B cell (primary cell): Measurements from ENCODE around the gene GLB1L3. TPM values are rescaled to one million over a fixed set of nuclear protein-coding genes. Genes with fewer than 3 reads are reported as not detected.

Source experiments
- ATAC-seq: fragments of 200-7000 bp; cut with Tn5 transposase; one replicate; pipeline ENCODE4 v1.10.0; 2021; ENCODE audit warnings: low read depth, mild to moderate bottlenecking, moderate number of reproducible peaks, moderate library complexity
- CTCF ChIA-PET: fragments of 350-600 bp; sonication (Branson Sonifier 250); formaldehyde crosslinking; loops from one replicate; lab custom pipeline; 2021; ENCODE audit warnings: antibody characterized with exemption, inconsistent platforms; lab: Charles Lee
- POLR2A ChIA-PET: fragments of 350-600 bp; sonication (Branson Sonifier 250); formaldehyde crosslinking; loops from one replicate; lab custom pipeline; 2021; ENCODE audit warnings: antibody characterized with exemption; lab: Charles Lee
- DNase-seq: peaks from one replicate; pipeline ENCODE4 v3.0.0; 2013
- H2AFZ ChIP-seq: 2 replicates; pipeline ENCODE4 v1.6.1; 2012; ENCODE audit warnings: mild to moderate bottlenecking, low read depth, low read length; ENCODE audit not compliant: insufficient read depth, poor library complexity, severe bottlenecking
- H3K27ac ChIP-seq, 2 donors: 1 replicate in 1 of 2; 2 replicates in 1 of 2; pipeline ENCODE4 v1.5.1; 2012 to 2013; ENCODE audit warnings: low read length in 2 of 2, mild to moderate bottlenecking in 2 of 2, moderate library complexity in 1 of 2
- H3K27me3 ChIP-seq, 4 experiments: fragments of 200-600 bp in 1 of 4; sonication (generic) in 1 of 4; replicated peaks in 1 of 4; 1 replicate in 2 of 4; 2 replicates in 2 of 4; pipeline versions ENCODE4 v1.6.1 to v1.7.0; 2013 to 2016; ENCODE audit warnings: low read length in 3 of 4, mild to moderate bottlenecking in 2 of 4, mixed read lengths in 1 of 4, moderate library complexity in 1 of 4; ENCODE audit not compliant: insufficient read depth in 4 of 4, control insufficient read depth in 3 of 4; ENCODE audit errors: control extremely low read depth in 1 of 4
- H3K36me3 ChIP-seq, 2 experiments: replicated peaks in 1 of 2; 1 replicate in 1 of 2; 2 replicates in 1 of 2; pipeline versions ENCODE4 v1.6.1 to v1.7.1; 2013; ENCODE audit warnings: low read length in 1 of 2; ENCODE audit not compliant: insufficient read depth in 2 of 2, control insufficient read depth in 1 of 2; ENCODE audit errors: control extremely low read depth in 1 of 2, extremely low read depth in 1 of 2
- H3K4me1 ChIP-seq, 2 donors: fragments of 200-600 bp in 1 of 2; sonication (generic) in 1 of 2; 1 replicate in 1 of 2; 2 replicates in 1 of 2; pipeline versions ENCODE4 v1.5.1 to v1.6.1; 2013 to 2017; ENCODE audit warnings: low read length in 2 of 2; ENCODE audit not compliant: control insufficient read depth in 2 of 2, insufficient read depth in 2 of 2
- H3K4me2 ChIP-seq: replicated peaks from 2 replicates; pipeline ENCODE3; 2012; ENCODE audit warnings: mild to moderate bottlenecking, low read depth, low read length; ENCODE audit not compliant: poor library complexity, severe bottlenecking
- H3K4me3 ChIP-seq, 5 experiments: fragments of 200-600 bp in 1 of 5; sonication (generic) in 1 of 5; 1 replicate in 3 of 5; 2 replicates in 2 of 5; pipeline versions ENCODE4 v1.5.1 to v1.7.0; 2011 to 2016; ENCODE audit warnings: low read length in 4 of 5, mild to moderate bottlenecking in 4 of 5, low read depth in 2 of 5, control low read depth in 1 of 5, moderate library complexity in 1 of 5; ENCODE audit not compliant: insufficient read depth in 1 of 5; ENCODE audit errors: control extremely low read depth in 1 of 5, extremely low read depth in 1 of 5
- H3K79me2 ChIP-seq: fragments of 200-600 bp; sonication (generic); one replicate; pipeline ENCODE4 v1.6.0; 2016; ENCODE audit warnings: low read length; ENCODE audit not compliant: control insufficient read depth, insufficient read depth
- H3K9ac ChIP-seq: fragments of 200-600 bp; sonication (generic); 2 replicates; pipeline ENCODE4 v1.6.1; 2017; ENCODE audit warnings: mild to moderate bottlenecking, low read length, moderate library complexity
- H3K9me3 ChIP-seq, 3 donors: one replicate each; pipeline versions ENCODE4 v1.6.1 to v1.7.1; 2013; ENCODE audit warnings: low read length in 2 of 3; ENCODE audit not compliant: control insufficient read depth in 2 of 3, insufficient read depth in 1 of 3; ENCODE audit errors: control extremely low read depth in 1 of 3
- H4K20me1 ChIP-seq: 2 replicates; pipeline ENCODE4 v1.6.0; 2012; ENCODE audit warnings: mild to moderate bottlenecking, low read length; ENCODE audit not compliant: insufficient read depth, control insufficient read depth, poor library complexity, severe bottlenecking
- H3K27ac Mint-ChIP-seq: one replicate; pipeline ENCODE4 v1.8.0; 2021; ENCODE audit warnings: mixed read lengths
- H3K27me3 Mint-ChIP-seq: one replicate; pipeline ENCODE4 v1.8.0; 2021; ENCODE audit warnings: mixed read lengths
- H3K4me1 Mint-ChIP-seq: one replicate; pipeline ENCODE4 v1.8.0; 2021; ENCODE audit warnings: mixed read lengths
- H3K4me3 Mint-ChIP-seq: one replicate; pipeline ENCODE4 v1.8.0; 2021; ENCODE audit warnings: mixed read lengths
- H3K9me3 Mint-ChIP-seq: one replicate; pipeline ENCODE4 v1.8.0; 2022; ENCODE audit warnings: mixed read lengths; ENCODE audit not compliant: insufficient read depth
- CTCF ChIP-seq: fragments of 200-600 bp; IDR thresholded peaks from one replicate; pipeline ENCODE4 v1.8.0; 2022; ENCODE audit warnings: antibody characterized with exemption, mild to moderate bottlenecking
- EZH2 ChIP-seq: IDR thresholded peaks from 2 replicates; pipeline ENCODE4 v1.6.1; 2012; ENCODE audit warnings: borderline replicate concordance, low read depth, mild to moderate bottlenecking, moderate library complexity, low read length; ENCODE audit not compliant: insufficient read depth, poor library complexity, severe bottlenecking
- WGBS: methylation state at CpG from one replicate; pipeline ENCODE4 v1.1.5; 2013; ENCODE audit warnings: missing lambda C conversion rate; ENCODE audit not compliant: insufficient coverage; 5-methylcytosine and 5-hydroxymethylcytosine counted together
- intact Hi-C: fragments of 100-400 bp; cut with micrococcal nuclease; formaldehyde crosslinking; loops from one replicate; pipeline ENCODE4 v1.10.0; 2022
- polyA plus RNA-seq: library from polyadenylated mRNA; depleted of rRNA; stranded (reverse); fragments of >200 nt; gene quantifications from 2 replicates; pipeline ENCODE4 v1.2.3, GENCODE V29; 2012
- total RNA-seq, 2 donors: library from RNA; stranded (reverse); fragments of 120-200 nt in 1 of 2; gene quantifications; 1 replicate in 1 of 2; 2 replicates in 1 of 2; pipeline versions ENCODE4 v1.2.3 to v1.2.4, GENCODE V29; 2013 to 2022

The GLB1L3 gene
- total and polyA plus RNA-seq, 2 donors (not counting 1 experiment from before 2014, with no cell fraction given) = not detected

- no peak overlapping the region for H3K27ac ChIP-seq
- H3K4me1 ChIP-seq = no peaks in the 10 kb centered on the region
- no peaks in the 10 kb centered on the region for H3K27me3 ChIP-seq
- peaks cover 0 to 3% (median 0%) of the 10 kb centered on the region in 3 donors for H3K9me3 ChIP-seq
- no peaks in the 10 kb centered on the region for H4K20me1 ChIP-seq
- 65% methylated on average over 4 of the region's 5 CpGs for WGBS
- TF ChIP-seq CTCF = no peak
- TF ChIP-seq EZH2 = no peak
- H3K79me2 ChIP-seq = no peaks in the 10 kb centered on the region
- no peak overlapping the region for H3K9ac ChIP-seq
- POLR2A ChIA-PET = no interaction called here
- H3K4me3 Mint-ChIP-seq = no peak overlapping the region
- no peak for DNase-seq
- peaks cover 4% of the 10 kb centered on the region for H3K4me1 Mint-ChIP-seq
- no peaks in the 10 kb centered on the region for H3K36me3 ChIP-seq
- H3K9me3 Mint-ChIP-seq = no peaks in the 10 kb centered on the region
- H3K4me2 ChIP-seq = no peak overlapping the region
- ATAC-seq = no peak
- H2AFZ ChIP-seq = no peak overlapping the region
- peaks cover 3% of the 10 kb centered on the region for H3K27me3 Mint-ChIP-seq
- no peak overlapping the region for H3K4me3 ChIP-seq
- intact Hi-C loops = no loop called here
- CTCF ChIA-PET = no interaction called here
- H3K27ac Mint-ChIP-seq = no peak overlapping the region
These were observed 70.8 kb downstream of the GLB1L3 start for GRCh38 chr11:134346976-134347350.

GRCh38 chr11:134347441-134347840 is 71.3 kb downstream of the GLB1L3 start:
- no peak overlapping the region for H3K9ac ChIP-seq
- intact Hi-C loops = no loop called here
- Mint-ChIP-seq H3K4me3 (no peak overlapping the region), H3K27me3 (peaks cover 3% of the 10 kb centered on the region), H3K4me1 (peaks cover 4% of the 10 kb centered on the region), H3K27ac (no peak overlapping the region), H3K9me3 (no peaks in the 10 kb centered on the region)
- H3K79me2 ChIP-seq = no peaks in the 10 kb centered on the region
- H3K27me3 ChIP-seq = no peaks in the 10 kb centered on the region
- H3K4me1 ChIP-seq = no peaks in the 10 kb centered on the region
- ChIA-PET POLR2A (no interaction called here), CTCF (no interaction called here)
- H2AFZ ChIP-seq = no peak overlapping the region
- 95% methylated on average over 9 of the region's 10 CpGs for WGBS
- no peak overlapping the region for H3K27ac ChIP-seq
- no peaks in the 10 kb centered on the region for H4K20me1 ChIP-seq
- H3K36me3 ChIP-seq = no peaks in the 10 kb centered on the region
- H3K4me3 ChIP-seq = no peak overlapping the region
- no peak for DNase-seq
- H3K4me2 ChIP-seq = no peak overlapping the region
- no peak for ATAC-seq
- TF ChIP-seq CTCF (no peak), EZH2 (no peak)
- H3K9me3 ChIP-seq = peaks cover 0 to 3% (median 0%) of the 10 kb centered on the region in 3 donors
